HTR-8/SVneo (cell line): Measurements from ENCODE around the gene NPEPL1.

Experiments
- DNase-seq: peaks from one replicate; pipeline ENCODE4 v3.0.0; 2011; ENCODE audit warnings: low spot score, mixed read lengths; ENCODE audit not compliant: insufficient read length
- FAIRE-seq: peaks from 2 replicates; lab custom pipeline; 2011; peaks lifted over from hg19 to GRCh38; lab: Jason Lieb, UNC

NPEPL1 gene

DNA sequence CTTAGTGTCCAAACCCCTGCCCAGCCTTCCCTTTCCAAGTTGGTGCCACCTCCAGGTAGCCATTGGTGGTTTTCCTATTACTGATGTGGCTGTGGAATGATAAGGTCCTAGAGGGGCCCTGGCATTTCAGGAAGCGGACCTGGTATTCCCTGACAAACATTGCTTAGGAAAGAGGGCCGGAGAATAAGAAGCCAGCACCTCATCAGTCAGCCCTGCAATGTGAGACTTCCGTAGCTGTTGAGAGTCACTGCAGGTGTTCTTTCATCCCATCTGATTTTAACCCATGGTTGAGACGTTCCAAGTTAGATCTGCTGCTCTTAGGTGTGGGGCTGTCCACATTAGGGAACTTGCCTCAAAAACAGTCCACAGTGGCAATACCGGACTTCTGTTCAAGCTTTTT lies 14.8 kb upstream of the NPEPL1 start:
- DNase-seq (no peak), FAIRE-seq (peak; percentile 54)

DNA sequence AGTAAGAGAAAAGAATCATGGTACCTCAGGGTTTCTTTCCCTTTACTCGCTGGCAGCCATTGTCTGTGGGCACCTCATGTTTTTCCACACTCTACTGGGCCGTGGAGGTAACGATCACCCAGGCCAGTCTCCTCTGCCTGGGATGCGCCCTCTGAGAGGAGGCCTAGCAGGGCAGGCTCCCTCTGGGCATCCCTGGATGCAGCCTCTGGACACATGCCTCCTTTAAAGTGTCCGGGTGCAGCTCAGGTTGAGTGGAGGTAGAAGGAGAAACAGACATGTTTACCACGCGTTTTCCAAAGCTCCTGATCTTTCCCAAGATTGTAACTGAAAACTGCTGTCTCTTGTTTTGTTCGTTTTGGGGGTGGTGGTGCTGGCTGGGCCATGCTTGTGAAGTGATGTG lies 13.8 kb upstream of the NPEPL1 start:
- FAIRE-seq, result peak; percentile 20
- no peak for DNase-seq

DNA sequence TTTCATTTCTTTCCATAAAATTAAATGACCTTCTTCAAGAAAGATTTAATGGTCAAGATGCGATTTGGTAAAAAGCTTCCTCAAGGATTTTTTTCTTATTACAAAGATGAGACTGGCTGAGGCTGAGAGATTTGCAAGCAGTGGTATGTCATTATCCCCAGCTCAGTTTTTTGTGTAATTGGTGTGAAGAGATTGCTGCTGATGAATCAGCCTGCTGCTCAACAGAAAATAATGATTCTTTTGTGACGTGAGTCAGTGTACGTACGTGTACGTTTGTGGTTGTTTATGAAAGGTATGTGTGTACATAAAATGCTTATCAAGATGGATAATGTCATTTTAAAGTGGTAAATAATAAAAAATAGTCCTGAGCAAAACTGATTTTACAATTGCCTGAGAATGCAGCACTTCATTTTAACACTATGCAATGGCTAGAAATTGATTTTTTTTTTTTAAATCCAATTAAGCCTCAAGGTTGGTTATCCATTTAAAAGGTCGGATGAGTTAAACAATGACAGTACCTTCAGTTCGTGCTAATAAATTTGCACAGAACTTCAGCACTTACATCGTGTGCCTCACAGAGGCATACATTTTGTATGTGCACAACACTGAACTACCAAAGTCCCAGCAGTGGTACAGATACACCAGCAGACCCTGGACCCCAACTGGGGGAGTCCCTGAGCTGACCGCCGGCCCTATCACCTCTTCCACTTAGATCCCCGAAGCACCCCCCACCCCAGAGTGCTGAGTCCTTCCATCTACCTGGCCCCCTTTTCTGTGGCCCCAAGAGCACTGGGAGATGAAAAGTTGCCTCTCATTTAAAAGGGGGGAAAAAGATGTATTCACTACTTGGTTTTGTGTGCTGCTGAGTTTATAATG lies 9.7 kb upstream of the NPEPL1 start:
- DNase-seq (no peak), FAIRE-seq (peak; percentile 90)

DNA sequence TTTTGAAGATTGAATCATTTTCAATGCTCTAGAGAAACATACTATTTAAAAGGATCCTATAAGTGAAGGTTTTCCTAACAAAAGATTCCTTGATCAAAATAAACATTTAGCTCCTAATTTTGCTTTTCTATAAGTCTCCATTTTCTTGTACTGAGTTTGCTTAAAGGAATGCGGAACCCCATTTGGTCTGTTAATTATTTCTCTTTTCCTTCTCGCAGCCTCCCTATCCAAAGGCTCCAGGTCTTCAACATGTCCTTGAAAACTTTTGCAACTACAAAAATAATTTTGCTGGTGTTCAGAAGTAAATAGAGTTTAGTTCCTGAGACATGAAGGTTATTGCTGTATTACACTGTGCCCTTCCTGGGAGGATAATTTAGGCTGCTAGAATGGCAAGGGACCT lies 8.3 kb upstream of the NPEPL1 start:
- DNase-seq (no peak), FAIRE-seq (no peak)

DNA sequence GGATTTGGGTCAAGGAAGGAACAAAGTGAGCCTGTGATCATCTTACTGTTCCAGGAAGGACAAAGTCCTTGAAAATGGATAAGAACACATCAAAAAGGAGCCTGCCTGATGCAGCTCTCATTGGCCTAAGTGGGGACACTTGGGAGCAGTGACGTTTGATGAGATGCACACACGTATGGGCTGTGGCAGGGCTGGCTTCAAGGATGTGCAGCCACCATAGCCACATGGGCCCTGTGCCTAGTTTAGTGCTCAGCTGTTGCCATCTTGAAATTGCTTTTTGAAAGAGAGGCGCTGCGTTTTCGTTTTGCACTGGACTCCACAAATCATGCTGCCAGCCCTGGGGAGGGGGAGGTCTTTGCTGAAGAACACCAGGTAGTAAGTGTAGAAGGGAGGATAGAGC lies 6.6 kb upstream of the NPEPL1 start:
- DNase-seq (no peak), FAIRE-seq (peak; percentile 87)

DNA sequence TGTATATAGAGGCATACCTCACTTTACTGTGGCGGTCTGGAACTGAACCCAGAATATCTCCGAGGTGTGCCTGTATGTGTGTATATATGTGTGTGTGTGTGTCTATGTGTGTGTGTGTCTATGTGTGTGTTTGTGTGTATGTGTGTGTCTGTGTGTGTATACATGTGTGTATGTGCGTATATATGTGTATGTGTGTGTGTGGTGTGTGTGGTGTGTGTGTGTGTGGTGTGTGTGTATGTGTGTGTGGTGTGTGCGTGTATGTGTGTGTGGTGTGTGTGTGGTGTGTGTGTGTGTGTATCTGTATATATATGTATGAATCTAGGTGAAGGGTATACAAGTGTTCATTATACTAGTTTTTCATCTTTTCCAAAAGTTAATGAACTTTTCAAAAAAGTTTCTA lies 4.2 kb upstream of the NPEPL1 start:
- FAIRE-seq, result peak; percentile 100

DNA sequence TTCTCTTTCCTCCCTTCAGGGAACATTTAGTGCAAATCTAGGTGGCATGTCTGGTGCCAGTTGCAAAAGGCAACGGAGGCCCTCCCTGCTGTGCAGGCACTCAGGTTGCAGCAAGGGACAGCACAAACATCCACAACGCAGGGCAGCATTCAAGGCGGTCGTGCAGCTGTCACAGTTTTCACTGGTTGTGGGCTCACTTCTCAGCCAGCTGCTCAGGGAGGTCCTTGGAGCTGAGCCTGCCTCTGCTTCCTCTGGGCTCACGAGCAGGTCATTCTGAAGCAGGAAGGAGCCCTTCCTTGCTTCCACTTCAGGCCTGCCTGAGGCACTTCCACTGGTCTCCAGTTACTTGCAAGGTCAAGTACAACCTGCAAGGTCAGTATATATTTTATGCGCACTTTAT lies 3.8 kb upstream of the NPEPL1 start:
- FAIRE-seq (no peak), DNase-seq (no peak)

More for the DNA sequence above, 4.2 kb upstream of the NPEPL1 start:
- DNase-seq, result no peak

DNA sequence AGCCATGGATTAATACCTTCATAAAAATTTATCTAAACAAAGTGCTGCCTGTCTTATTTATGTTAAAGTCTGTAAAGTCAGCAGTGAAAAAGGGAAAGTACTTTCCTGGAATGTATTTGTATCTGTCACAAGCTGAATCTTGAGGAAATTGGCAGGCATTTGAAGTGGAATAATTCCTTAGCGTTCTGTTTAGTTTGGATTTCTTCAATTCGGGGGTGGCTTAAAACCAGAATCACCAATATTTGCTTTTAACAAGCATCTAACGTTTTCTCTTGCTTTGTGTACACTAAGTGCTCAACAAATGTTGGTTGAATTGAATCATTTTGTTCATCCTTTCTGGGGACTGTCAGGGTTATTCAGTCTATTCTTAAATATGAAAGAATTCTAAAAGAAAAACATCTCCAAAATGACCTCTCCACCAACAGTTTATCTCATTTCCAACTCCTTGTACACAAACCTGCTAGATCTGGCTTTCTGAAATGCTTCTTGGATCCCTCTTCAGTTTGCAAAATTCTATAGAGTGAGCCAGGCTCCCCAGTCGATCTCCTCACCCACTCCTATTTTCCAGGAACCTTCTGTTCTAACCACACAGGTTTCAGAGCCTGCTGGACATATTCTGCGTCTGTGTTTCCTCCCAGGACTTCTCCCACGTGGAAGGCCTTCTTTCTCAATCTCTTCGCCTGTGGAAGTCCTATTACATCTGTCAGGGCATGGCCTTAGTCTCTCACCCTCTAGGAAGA lies 2.0 kb upstream of the NPEPL1 start:
- FAIRE-seq (peak; percentile 42), DNase-seq (no peak)

DNA sequence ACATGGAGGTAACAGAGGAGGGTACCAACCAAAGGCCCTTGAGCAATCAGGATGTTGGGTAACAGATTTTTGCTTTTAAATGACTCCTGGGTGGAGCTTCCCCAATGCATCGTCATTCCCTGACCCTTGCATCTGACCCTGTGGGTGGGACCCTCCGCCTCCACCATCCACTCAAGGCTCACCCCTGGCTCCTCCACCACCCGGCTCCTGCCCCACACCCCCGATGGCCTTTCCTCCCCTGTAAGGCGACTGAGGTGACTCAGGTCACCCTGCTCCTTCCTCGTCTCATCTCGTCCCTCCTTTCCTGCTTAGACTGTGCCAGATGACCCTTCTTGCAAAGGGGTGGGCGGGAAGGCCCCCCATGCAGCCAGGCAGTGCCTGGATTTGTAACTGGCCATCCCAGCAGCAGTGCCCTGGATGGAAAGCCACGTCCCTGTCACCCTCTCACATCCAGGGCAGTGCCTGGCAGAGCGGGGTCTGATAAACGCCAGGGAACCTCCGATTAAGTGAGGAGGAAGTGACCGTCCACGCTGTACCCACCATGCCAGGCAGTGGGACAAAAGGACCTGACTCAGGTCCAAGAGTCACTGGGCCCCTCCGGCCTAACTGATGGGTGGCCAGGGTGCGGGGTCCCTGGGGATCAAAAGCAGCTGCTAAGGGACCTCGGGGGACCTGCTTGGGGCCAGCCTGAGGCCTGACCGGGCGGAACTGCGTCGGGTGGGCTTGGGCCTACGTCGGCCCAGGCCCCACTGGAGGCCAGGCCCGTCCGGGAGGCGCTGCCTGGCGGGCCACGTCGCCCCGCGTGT lies 624 bp upstream of the NPEPL1 start:
- peak; percentile 86 for FAIRE-seq
- no peak for DNase-seq

DNA sequence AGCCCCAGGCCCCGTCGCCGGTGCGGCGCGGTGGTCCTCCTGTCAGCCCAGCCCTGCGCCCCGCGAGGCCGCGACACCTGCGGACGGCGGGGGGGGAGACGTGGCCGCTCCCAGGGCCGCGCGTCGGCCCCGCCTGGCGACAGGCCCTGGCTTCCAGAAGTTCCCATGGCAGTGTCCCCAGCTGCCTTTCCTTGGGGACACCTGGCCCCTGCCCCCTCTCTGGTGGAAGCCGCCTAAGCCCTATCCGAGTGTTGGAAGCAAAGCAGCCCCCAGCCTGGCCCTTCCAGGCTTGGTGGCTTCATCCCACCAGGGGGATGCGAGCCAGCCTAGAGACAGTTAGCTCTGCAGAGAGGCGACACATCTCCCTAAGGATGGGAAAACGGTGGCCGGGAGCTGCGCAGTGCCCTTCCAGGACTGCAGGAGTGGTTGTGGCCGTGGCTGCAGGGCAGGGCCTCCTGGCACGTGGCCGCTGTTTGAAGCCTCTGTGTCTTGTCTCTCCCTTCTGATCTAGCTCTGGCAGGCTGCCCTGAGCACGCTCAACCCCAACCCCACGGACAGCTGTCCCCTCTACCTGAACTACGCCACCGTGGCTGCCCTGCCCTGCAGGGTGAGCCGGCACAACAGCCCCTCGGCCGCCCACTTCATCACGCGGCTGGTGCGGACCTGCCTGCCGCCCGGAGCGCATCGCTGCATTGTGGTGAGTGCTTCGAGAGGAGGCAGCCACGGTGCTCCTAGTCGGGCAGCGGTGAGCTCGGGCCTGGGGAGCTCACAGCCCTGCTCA lies 816 bp downstream of the NPEPL1 start:
- FAIRE-seq (peak; percentile 90), DNase-seq (no peak)

DNA sequence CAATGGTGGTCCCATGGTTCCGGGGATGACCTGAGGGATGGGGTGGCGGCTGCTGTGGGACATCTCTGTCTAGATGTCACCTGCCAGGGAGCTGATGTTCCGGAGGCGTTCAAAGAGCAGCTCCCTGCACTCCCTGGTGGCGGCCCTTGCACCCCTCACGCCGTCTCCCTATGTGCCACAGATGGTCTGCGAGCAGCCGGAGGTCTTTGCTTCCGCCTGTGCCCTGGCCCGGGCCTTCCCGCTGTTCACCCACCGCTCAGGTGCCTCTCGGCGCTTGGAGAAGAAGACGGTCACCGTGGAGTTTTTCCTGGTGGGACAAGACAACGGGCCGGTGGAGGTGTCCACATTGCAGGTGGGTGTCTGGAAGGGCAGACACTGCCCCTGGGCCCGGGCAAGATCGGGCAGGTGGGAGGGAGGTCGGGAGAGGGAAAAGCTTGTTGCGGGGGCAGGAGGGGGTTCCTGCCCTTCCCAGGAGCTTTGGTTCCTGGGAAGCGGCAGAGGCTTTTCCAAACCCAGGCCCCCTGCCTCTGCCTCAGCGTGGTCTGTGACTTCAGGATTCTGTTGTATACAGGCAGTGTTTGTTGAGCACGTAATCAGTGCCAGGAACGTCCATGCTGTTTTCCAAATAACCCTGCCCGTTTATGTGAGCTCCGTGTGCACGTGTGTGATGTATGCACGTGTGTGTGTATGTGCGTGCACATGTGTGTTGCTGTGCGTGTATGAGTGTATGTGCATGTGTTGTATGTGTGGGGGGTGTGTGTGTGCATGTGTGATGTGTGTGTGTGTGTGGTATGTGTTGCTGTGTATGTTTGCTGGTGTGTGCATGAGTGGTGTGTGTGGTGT lies 1.9 kb downstream of the NPEPL1 start:
- DNase-seq, result no peak
- no peak for FAIRE-seq

DNA sequence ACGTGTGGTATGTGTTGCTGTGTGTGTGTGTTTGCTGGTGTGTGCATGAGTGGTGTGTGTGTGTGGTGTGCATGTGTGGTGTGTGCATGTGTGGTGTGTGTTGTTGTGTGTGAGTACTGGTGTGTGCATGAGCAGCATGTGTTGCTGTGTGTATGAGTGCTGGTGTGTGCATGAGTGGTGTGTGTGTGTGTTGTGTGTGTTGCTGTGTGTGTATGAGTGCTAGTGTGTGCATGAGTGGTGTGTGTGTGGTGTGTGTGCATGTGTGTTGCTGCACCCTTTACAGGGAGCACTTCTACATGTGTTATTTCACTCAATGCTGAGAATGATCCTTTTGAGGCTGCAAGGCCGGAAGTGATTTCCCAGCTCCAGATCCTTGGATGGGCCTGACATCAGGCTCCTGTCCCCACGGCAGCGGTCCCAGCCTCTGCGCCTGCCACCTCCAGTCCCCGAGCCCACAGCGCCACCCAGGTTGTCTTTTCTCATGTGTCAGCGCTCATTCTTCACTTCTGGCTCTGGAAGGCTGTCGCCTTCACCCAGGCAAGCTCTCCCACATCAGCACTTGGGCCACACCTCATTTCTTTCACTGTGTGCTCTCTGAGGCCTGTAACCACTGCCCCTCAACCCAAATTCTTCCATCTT lies 2.6 kb downstream of the NPEPL1 start:
- DNase-seq, result no peak
- FAIRE-seq, result peak; percentile 100

DNA sequence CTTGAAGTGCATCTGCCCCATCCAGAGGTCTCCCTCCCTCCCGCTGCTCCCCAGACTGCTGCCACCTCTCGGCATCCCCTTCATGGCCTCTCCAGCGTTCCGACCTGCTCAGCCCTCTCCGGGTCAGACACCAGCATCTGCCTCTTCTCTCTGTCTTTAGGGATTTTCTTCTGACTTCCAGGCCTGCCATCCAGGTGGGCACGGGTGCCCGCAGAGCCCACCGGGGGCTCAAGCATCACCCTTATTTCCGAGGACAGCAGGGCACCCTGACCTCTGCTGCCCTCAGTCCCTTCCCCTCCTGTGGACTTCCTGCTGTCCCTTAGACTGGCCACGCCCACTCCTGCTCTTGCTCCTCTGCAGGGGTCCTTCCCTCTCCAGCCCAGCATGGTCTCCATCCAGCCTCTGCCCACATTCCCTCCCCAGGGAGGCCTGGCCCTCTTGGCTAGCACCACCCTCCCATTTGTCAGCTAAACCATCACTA lies 3.3 kb downstream of the NPEPL1 start:
- FAIRE-seq, result no peak

DNA sequence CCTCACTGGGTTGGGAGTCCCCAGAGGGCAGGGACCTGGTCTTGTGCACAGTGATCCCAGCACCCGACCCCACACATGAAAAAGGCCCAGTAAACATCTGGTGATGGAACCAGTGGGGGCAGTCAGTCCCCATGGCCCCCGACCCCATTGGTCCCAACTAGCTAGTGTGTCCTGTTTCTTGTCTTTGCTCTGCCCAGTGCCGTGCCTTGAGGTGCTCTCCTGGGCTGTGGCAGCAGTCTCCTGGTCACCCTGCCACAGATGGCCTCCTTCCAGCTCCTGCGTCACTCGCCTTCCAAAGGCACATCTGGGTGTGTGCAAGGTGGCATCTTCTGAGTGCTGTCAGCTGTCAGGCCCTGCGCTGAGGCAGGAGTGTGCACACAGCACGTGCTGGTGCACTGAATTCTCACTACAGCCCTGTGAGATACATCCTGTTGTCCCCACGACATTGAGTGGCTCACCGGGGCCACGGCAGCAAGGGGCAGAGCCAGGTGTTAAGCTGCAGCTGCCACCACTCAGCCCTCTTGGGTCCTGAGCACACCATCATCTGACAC lies 3.9 kb downstream of the NPEPL1 start:
- DNase-seq (no peak), FAIRE-seq (no peak)

More for the DNA sequence above, 3.3 kb downstream of the NPEPL1 start:
- DNase-seq, result no peak

DNA sequence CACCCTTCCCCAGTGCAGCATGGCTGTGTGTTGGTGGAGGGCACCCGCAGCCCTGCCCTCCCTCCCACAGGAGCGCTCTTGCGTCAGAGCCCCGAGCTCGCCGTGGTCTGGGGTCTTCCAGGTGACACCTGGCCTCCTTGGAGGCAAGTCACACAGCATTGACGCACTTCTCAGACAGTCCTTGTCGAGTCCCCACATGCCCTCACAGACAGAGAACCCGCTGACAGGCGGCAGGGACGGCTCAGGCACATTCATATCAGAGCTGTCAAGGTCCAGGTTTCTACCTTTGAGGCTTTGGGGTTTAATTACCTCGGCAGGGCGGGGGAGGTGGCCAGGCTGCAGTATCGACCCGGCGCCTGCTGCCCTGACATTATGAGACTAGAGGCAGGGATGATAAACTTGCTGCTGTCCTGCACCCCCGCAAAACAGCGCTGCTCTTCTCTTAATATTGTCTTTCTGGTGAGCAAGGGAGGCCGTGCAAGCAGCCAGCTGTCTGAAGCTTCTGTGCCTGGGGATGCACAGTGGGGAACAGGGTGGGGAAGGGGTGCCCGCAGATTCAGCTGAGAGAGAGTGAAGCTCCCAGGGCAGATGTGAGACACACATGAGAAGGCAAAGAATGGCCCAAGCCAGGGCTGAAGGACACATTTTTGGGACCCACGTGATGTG lies 4.7 kb downstream of the NPEPL1 start:
- DNase-seq (no peak), FAIRE-seq (no peak)

DNA sequence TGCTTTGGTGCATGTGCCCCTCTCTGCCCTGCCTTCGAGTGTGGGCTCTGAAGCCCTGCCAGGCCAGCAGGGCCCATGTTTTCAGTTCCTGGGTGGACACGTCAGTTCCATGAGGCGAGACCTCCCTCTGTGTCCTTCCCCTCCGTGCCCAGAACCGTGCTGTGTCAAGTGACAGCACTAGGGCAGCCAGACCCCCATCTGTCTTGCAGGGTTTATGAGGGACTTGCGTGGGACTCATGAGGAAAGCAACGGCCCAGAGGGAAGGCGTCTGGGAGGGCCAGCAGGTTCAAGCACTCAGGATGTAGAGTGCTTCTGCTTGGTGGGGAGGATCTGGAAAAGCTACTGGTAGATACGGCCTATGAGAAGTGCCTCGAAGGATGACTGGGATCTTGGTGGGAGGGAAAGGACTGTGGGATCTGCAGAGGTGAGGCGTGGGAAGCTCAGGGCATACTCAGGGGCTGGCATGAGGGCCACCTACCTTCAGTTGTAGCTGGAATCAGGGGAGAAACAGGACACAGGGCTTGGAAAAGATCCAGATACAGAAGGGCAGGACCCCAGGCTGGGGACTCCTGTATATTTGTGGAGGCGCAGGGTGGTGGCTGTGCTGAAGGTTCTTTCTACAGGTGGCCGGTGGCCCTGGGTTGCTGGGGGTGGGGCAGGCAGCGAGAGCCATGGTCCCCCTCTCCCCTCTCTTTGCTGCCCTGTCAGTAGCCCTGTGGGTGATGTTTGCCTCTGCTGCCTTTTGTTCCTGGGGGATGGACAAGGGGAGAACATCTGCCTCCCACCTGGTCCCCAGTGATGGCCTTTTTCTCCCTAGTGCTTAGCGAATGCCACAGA lies 5.5 kb downstream of the NPEPL1 start:
- DNase-seq, result no peak
- peak; percentile 72 for FAIRE-seq
